Esophagus squamous epithelium (tissue), 4 donors: ENCODE data around the gene SEMA5B.

Experiments used
- CTCF ChIP-seq, 6 experiments: fragments of 450-650 bp in 4 of 6; fragments of 200-600 bp in 2 of 6; sonication (generic) in 2 of 6; IDR thresholded peaks; one replicate each; pipeline ENCODE4 v1.5.1; 2016 to 2019; ENCODE audit warnings: antibody characterized with exemption in 6 of 6, mild to moderate bottlenecking in 4 of 6, moderate library complexity in 4 of 6
- POLR2A ChIP-seq, 4 donors: fragments of 450-650 bp; IDR thresholded peaks; one replicate each; pipeline ENCODE4 v1.6.1; 2017; ENCODE audit warnings: antibody characterized with exemption in 4 of 4, mild to moderate bottlenecking in 4 of 4, moderate library complexity in 3 of 4

DNA sequence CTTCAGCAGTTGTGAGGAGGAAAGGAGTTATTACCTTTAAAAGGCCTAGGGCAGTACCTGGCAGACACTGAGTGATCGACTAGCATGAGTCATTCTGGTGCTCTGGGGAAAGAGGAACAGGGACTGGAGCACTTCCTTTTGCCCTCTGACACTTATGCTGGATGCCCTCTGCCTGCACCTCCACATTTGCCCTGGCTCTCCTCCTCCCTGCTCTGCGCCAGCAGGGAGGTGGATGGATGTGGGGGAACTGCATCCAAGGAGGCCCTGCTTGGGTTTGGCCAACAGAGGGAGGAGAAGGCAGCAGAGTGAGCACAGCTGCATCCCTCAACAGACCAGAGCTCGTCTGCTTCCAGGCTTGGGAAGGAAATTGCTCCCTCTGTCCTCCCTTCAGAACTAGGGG, 75.0 kb downstream of the SEMA5B start:
- TF ChIP-seq CTCF (IDR thresholded peaks at IDR 0.05): no peak
- TF ChIP-seq POLR2A (IDR thresholded peaks at IDR 0.05): no peak
